ENCODE measurements around the gene ADGRV1. TPM values are rescaled to one million over a fixed set of nuclear protein-coding genes. Genes with fewer than 3 reads are reported as not detected.

Gene ADGRV1
- total RNA-seq, 1 donor from 2014 or later = 10.0 TPM

DNA sequence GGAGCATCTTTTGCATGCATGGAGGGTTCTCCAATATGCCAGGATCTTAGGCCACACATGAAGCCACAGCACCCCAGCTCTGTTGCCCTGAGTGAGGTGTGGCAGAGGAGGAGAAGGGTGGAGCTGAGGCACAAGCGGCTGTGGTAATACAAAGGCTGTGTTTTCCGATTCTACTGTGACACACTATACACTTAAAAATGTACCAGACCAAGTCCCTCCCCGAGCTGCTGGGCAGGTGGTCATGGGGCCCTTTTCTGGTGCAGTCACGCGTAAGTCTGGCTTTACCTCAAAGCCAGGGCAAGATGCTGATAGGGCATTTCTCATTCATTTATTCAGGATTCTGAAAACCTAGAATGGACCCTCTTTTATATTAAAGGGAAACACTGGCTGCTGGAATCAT is 3.7 kb downstream of the ADGRV1 start:
- no peak for FAIRE-seq
- TF ChIP-seq EZH2 (IDR thresholded peaks at IDR 0.05; ENCODE audit: insufficient read depth, low read length) (no peak), CTCF (IDR thresholded peaks at IDR 0.05; ENCODE audit: insufficient read depth, low read depth, low read length) (no peak)
- Histone ChIP-seq H3K27me3 (ENCODE audit: insufficient read depth, low read length) (peaks cover 12% of the 10 kb centered on the region), H3K79me2 (ENCODE audit: insufficient read depth, low read length) (no peaks in the 10 kb centered on the region), H4K20me1 (ENCODE audit: insufficient read depth, low read length) (no peaks in the 10 kb centered on the region), H3K9ac (ENCODE audit: low read length) (no peak overlapping the region), H3K36me3 (ENCODE audit: insufficient read depth, low read length) (no peaks in the 10 kb centered on the region), H3K27ac (ENCODE audit: low read depth, low read length) (no peak overlapping the region), H3K4me1 (ENCODE audit: insufficient read depth, low read length) (no peaks in the 10 kb centered on the region), H2AFZ (ENCODE audit: low read depth, low read length) (peak overlapping the region; percentile 49), H3K4me2 (ENCODE audit: low read length) (no peak overlapping the region), H3K4me3 (ENCODE audit: insufficient read depth, low read depth, low read length) (no peak overlapping the region), H3K9me3 (ENCODE audit: insufficient read depth, low read depth, low read length) (no peaks in the 10 kb centered on the region)
- no peak overlapping the region for H3K27ac Mint-ChIP-seq (ENCODE audit: unreplicated experiment)
- no peak overlapping the region for H3K4me3 Mint-ChIP-seq (ENCODE audit: unreplicated experiment)
- no peaks in the 10 kb centered on the region for H3K4me1 Mint-ChIP-seq (ENCODE audit: low read depth, unreplicated experiment)
- DNase-seq (ENCODE audit: low read depth) = no peak
- no peaks in the 10 kb centered on the region for H3K36me3 Mint-ChIP-seq (ENCODE audit: low read depth, unreplicated experiment)
- peaks cover 5% of the 10 kb centered on the region for H3K27me3 Mint-ChIP-seq (ENCODE audit: low read depth, unreplicated experiment)
- H3K9me3 Mint-ChIP-seq (ENCODE audit: unreplicated experiment) = no peaks in the 10 kb centered on the region

DNA sequence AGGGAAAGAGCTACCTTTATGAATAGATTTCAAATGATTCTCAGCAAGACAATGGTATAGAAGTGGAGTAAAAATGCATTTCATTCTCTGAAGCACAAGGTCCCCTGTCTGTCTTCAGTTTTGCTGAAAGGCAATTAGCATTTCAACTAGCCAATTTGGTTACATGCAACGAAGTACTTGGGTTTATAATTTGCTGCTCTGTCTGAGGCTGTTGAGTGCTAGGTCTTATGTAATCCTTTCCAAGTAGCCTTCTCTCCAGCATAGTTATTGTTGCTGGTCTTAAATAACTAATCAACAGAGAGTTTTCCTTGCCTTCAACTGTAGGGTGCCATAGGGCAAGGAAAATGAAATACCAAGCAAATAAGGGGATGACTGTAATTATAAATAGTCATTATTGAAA is 4.5 kb downstream of the ADGRV1 start:
- Histone ChIP-seq H3K4me2 (ENCODE audit: low read length) (no peak overlapping the region), H3K79me2 (ENCODE audit: insufficient read depth, low read length) (no peaks in the 10 kb centered on the region), H3K4me3 (ENCODE audit: insufficient read depth, low read depth, low read length) (no peak overlapping the region), H3K36me3 (ENCODE audit: insufficient read depth, low read length) (no peaks in the 10 kb centered on the region), H3K27me3 (ENCODE audit: insufficient read depth, low read length) (peaks cover 4% of the 10 kb centered on the region), H3K9me3 (ENCODE audit: insufficient read depth, low read depth, low read length) (no peaks in the 10 kb centered on the region), H3K9ac (ENCODE audit: low read length) (no peak overlapping the region), H2AFZ (ENCODE audit: low read depth, low read length) (no peak overlapping the region), H3K4me1 (ENCODE audit: insufficient read depth, low read length) (no peaks in the 10 kb centered on the region), H3K27ac (ENCODE audit: low read depth, low read length) (no peak overlapping the region), H4K20me1 (ENCODE audit: insufficient read depth, low read length) (no peaks in the 10 kb centered on the region)
- TF ChIP-seq CTCF (IDR thresholded peaks at IDR 0.05; ENCODE audit: insufficient read depth, low read depth, low read length) (no peak), EZH2 (IDR thresholded peaks at IDR 0.05; ENCODE audit: insufficient read depth, low read length) (no peak)
- FAIRE-seq (no peak), DNase-seq (ENCODE audit: low read depth) (no peak)
- no peaks in the 10 kb centered on the region for H3K4me1 Mint-ChIP-seq (ENCODE audit: low read depth, unreplicated experiment)
- no peaks in the 10 kb centered on the region for H3K9me3 Mint-ChIP-seq (ENCODE audit: unreplicated experiment)
- H3K27me3 Mint-ChIP-seq (ENCODE audit: low read depth, unreplicated experiment) = peaks cover 1% of the 10 kb centered on the region
- no peaks in the 10 kb centered on the region for H3K36me3 Mint-ChIP-seq (ENCODE audit: low read depth, unreplicated experiment)
- no peak overlapping the region for H3K27ac Mint-ChIP-seq (ENCODE audit: unreplicated experiment)
- H3K4me3 Mint-ChIP-seq (ENCODE audit: unreplicated experiment) = no peak overlapping the region

GRCh38 chr5:90565491-90565890 is 6.9 kb downstream of the ADGRV1 start:
- Histone ChIP-seq H3K27ac (ENCODE audit: low read depth, low read length) (no peak overlapping the region), H3K4me1 (ENCODE audit: insufficient read depth, low read length) (no peaks in the 10 kb centered on the region), H3K9ac (ENCODE audit: low read length) (no peak overlapping the region), H2AFZ (ENCODE audit: low read depth, low read length) (no peak overlapping the region), H3K27me3 (ENCODE audit: insufficient read depth, low read length) (no peaks in the 10 kb centered on the region), H3K79me2 (ENCODE audit: insufficient read depth, low read length) (no peaks in the 10 kb centered on the region), H3K36me3 (ENCODE audit: insufficient read depth, low read length) (no peaks in the 10 kb centered on the region), H3K9me3 (ENCODE audit: insufficient read depth, low read depth, low read length) (no peaks in the 10 kb centered on the region), H4K20me1 (ENCODE audit: insufficient read depth, low read length) (no peaks in the 10 kb centered on the region), H3K4me2 (ENCODE audit: low read length) (no peak overlapping the region), H3K4me3 (ENCODE audit: insufficient read depth, low read depth, low read length) (no peak overlapping the region)
- Mint-ChIP-seq H3K27ac (ENCODE audit: unreplicated experiment) (no peak overlapping the region), H3K36me3 (ENCODE audit: low read depth, unreplicated experiment) (no peaks in the 10 kb centered on the region), H3K4me1 (ENCODE audit: low read depth, unreplicated experiment) (no peaks in the 10 kb centered on the region), H3K27me3 (ENCODE audit: low read depth, unreplicated experiment) (no peaks in the 10 kb centered on the region), H3K9me3 (ENCODE audit: unreplicated experiment) (no peaks in the 10 kb centered on the region), H3K4me3 (ENCODE audit: unreplicated experiment) (no peak overlapping the region)
- no peak for DNase-seq (ENCODE audit: low read depth)
- FAIRE-seq = no peak
- no peak for TF ChIP-seq EZH2 (IDR thresholded peaks at IDR 0.05; ENCODE audit: insufficient read depth, low read length)
- no peak for TF ChIP-seq CTCF (IDR thresholded peaks at IDR 0.05; ENCODE audit: insufficient read depth, low read depth, low read length)
